SK-N-MC (cell line): ENCODE results near the gene PTPN7.
"Not testable (repeated sequence)": the region's sequence is repeated elsewhere in the genome, so short reads cannot be mapped to it uniquely, and the experiment has no call there.

ENCODE experiments used
- DNase-seq: peaks from one replicate; pipeline ENCODE4 v3.0.0-alpha.2; 2011; ENCODE audit warnings: low read depth, low spot score
- H3K27ac ChIP-seq: fragments of 200-600 bp; sonication (generic); 2 replicates; pipeline ENCODE4 v1.5.1; 2016; ENCODE audit warnings: mixed run types
- H3K36me3 ChIP-seq: fragments of 200-600 bp; sonication (generic); 2 replicates; pipeline ENCODE4 v1.6.1; 2017; ENCODE audit warnings: antibody characterized with exemption, low read length, mixed read lengths; ENCODE audit not compliant: insufficient read depth
- H3K4me3 ChIP-seq: fragments of 200-600 bp; sonication (generic); 2 replicates; pipeline ENCODE4 v1.5.1; 2016
- H3K9ac ChIP-seq: fragments of 200-600 bp; sonication (generic); 2 replicates; pipeline ENCODE4 v1.8.0; 2017; ENCODE audit warnings: mixed run types, mixed read lengths; ENCODE audit not compliant: insufficient read length
- H3K9me3 ChIP-seq: fragments of 200-600 bp; sonication (generic); 2 replicates; pipeline ENCODE4 v1.6.1; 2017; ENCODE audit warnings: low read depth, mild to moderate bottlenecking, antibody characterized with exemption, low read length, moderate library complexity, mixed read lengths
- EZH2 ChIP-seq: fragments of 200-600 bp; sonication (generic); IDR thresholded peaks from one replicate; pipeline ENCODE4 v1.6.1; 2017; ENCODE audit warnings: antibody characterized with exemption
- FOXP2 ChIP-seq: optimal IDR thresholded peaks from 2 replicates; pipeline ENCODE3; 2011; ENCODE audit warnings: mild to moderate bottlenecking, moderate library complexity; ENCODE audit not compliant: insufficient read depth; ENCODE audit errors: extremely low read length, control extremely low read depth
- POLR2AphosphoS5 ChIP-seq: IDR thresholded peaks from 2 replicates; pipeline ENCODE4 v1.6.1; 2012; ENCODE audit warnings: mild to moderate bottlenecking, low read depth, low read length, borderline replicate concordance

The PTPN7 gene

DNA sequence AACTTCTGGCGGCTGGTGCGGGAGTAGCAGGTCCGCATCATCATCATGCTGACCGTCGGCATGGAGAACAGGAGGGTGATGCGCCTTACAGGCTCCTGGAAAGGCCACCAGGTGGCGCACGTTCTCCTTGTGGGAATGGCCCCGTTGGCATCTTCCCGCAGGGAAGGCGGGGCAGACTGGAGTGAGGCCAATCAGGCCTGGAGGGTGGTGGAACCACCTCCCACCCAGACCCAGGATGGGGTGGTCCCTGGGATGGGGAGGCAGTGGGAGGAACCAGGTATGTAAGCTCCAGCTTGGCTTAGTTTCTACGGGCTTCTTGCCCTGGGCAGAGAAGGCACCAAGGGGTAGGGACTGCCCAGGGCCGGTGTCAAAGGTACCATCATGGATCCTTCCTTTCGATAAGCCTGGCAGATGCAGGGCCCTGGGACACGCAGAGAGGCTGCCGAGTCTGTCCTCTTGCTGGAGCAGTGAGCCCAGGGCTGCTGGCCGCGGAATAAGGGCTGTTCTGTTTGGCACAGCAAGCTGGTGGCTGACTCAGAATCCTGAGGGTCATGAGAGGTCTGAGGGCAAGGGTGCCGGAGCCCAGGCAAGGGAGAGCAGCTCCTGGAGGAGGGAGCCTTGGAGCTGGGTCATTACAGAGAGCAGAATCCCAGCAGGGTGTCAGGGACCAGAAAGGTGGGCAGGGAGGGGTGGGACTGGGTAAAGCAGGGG, 24.5 kb upstream of the PTPN7 start:
- peak; percentile 35 for DNase-seq
- Histone ChIP-seq H3K36me3 (no peaks in the 10 kb centered on the region), H3K9ac (no peak overlapping the region), H3K27ac (no peak overlapping the region), H3K4me3 (no peak overlapping the region), H3K9me3 (no peaks in the 10 kb centered on the region)
- TF ChIP-seq FOXP2 (no peak), EZH2 (no peak), POLR2AphosphoS5 (no peak)

DNA sequence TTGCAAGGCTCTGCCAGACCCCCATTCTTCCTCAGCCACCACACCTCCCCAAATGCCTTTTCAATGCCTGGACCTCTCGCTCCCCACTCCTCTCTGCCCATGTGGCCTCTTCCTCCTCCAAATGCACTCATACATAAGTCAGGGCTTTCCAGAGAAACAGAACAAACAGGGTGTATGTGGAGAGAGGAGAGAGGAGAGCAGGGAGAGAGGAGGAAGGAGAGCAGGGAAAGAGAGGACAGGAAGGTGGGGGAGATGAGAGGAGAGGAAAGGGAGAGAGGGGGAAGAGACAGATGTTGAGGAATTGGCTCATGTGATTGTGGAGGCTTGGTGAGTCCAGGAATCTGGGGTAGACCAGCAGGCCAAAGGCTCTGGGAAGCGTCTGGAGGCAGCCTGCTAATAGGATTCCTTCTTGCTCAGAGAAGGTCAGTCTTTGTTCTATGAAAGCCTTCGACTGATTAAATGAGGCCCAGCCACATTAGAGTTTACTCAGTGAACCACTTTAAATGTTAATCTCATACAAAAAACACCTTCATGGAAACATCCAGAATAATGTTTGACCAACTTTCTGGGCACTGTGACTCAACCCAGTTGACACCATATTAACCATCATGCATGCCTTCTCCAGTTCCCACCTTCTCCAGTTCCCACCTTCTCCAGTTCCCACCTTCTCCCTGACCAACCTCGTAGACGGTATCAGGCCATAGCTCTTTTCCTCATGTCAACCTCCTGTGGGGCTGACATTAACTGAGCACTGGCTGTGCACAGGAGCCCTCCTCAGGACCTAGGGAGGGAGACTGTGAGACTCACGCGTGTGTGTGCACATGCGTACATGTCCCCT, 21.9 kb upstream of the PTPN7 start:
- no peak for DNase-seq
- Histone ChIP-seq H3K9me3 (no peaks in the 10 kb centered on the region), H3K9ac (no peak overlapping the region), H3K4me3 (no peak overlapping the region), H3K27ac (no peak overlapping the region), H3K36me3 (no peaks in the 10 kb centered on the region)
- TF ChIP-seq POLR2AphosphoS5 (no peak), EZH2 (no peak), FOXP2 (no peak)

- H3K36me3 ChIP-seq, result no peaks in the 10 kb centered on the region
- H3K9me3 ChIP-seq, result no peaks in the 10 kb centered on the region
- DNase-seq, result no peak
- no peak overlapping the region for H3K4me3 ChIP-seq
- no peak for TF ChIP-seq EZH2
- TF ChIP-seq POLR2AphosphoS5, result no peak
- H3K9ac ChIP-seq, result no peak overlapping the region
- no peak overlapping the region for H3K27ac ChIP-seq
Observed at GRCh38 chr1:202181586-202181985, 21.2 kb upstream of the PTPN7 start.

GRCh38 chr1:202180751-202181139, 20.3 kb upstream of the PTPN7 start:
- not testable (repeated sequence) for H3K4me3 ChIP-seq

DNA sequence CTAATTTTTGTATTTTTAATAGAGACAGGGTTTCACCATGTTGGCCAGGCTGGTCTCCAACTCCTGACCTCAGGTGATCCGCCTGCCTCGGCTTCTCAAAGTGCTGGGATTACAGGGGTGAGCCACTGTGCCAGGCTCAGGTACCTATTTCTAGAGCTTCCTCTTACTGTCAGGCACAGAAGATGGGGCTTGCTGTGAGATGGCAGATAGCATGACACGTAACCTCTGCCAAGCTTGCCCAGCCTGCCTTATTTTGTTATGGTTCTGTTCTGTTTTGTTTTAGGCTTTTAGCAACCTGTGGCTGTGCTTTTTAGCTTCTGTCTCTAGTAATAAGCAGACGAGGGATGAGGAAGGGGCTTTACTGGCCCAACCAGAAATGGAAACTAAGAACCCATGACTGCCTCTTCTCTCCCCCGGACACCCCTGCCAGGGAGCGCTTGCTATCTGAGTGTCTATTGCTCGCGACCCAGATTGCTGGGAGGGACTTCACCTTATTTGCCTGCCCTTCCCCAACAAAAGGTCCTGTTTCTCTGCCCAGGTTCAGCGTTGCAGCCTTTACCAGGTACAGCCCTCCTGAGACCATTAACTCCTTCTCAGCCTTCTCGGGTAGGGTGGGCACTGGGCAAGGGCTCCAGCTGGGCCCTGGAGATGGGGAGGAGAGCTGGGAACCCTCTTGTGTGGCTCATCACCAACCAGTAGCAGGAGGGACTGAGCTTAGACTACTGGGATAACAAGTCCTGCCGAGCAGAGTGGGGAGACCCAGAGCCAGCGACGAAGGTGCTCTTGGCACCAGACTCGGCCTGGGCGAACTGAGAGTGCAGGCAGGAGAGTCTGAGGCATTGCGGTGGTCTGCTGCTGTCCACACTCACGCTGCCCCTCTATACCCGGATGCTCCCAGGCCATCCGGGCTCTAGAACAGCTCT, 19.7 kb upstream of the PTPN7 start:
- no peaks in the 10 kb centered on the region for H3K9me3 ChIP-seq
- H3K27ac ChIP-seq, result no peak overlapping the region
- DNase-seq, result no peak
- no peak overlapping the region for H3K4me3 ChIP-seq
- no peak overlapping the region for H3K9ac ChIP-seq
- TF ChIP-seq POLR2AphosphoS5, result no peak
- no peak for TF ChIP-seq EZH2
- TF ChIP-seq FOXP2, result no peak
- no peaks in the 10 kb centered on the region for H3K36me3 ChIP-seq

More at GRCh38 chr1:202180751-202181139, 20.3 kb upstream of the PTPN7 start:
- DNase-seq, H3K9me3 ChIP-seq, H3K27ac ChIP-seq, H3K9ac ChIP-seq, H3K36me3 ChIP-seq: not testable (repeated sequence)

- Histone ChIP-seq H3K9ac (no peak overlapping the region), H3K4me3 (no peak overlapping the region), H3K9me3 (no peaks in the 10 kb centered on the region), H3K36me3 (no peaks in the 10 kb centered on the region), H3K27ac (no peak overlapping the region)
- TF ChIP-seq FOXP2 (no peak), POLR2AphosphoS5 (no peak), EZH2 (no peak)
- DNase-seq, result no peak
Observed at GRCh38 chr1:202176949-202177927, 16.8 kb upstream of the PTPN7 start.

- Histone ChIP-seq H3K9ac (no peak overlapping the region), H3K36me3 (no peaks in the 10 kb centered on the region), H3K9me3 (no peaks in the 10 kb centered on the region), H3K4me3 (no peak overlapping the region), H3K27ac (no peak overlapping the region)
- TF ChIP-seq EZH2 (no peak), POLR2AphosphoS5 (no peak), FOXP2 (no peak)
- no peak for DNase-seq
Observed at GRCh38 chr1:202173993-202174392, 13.6 kb upstream of the PTPN7 start.

DNA sequence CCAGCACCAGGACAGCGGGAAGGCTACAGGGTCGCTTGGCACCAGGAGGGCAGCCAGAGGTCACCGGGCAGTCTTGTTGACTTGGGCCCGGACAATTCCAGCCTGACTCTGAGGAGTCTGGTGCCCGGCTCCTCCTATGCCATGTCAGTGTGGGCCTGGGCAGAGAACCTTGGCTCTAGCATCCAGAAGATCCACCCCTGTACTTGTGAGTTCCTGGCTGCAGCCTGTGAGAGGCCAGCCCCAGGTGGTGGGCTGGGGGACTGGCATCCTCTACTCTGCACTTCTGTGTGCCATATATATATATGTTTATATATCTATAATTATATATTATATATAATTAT, 11.6 kb upstream of the PTPN7 start:
- Histone ChIP-seq H3K27ac (no peak overlapping the region), H3K36me3 (no peaks in the 10 kb centered on the region), H3K9me3 (no peaks in the 10 kb centered on the region), H3K9ac (no peak overlapping the region), H3K4me3 (no peak overlapping the region)
- no peak for DNase-seq
- TF ChIP-seq POLR2AphosphoS5, result no peak
- no peak for TF ChIP-seq EZH2
- no peak for TF ChIP-seq FOXP2
